GM12872 (cell line): ENCODE measurements around the gene H6PD.

ENCODE experiments used
- CTCF ChIP-seq: IDR thresholded peaks from 3 replicates; pipeline ENCODE4 v1.5.1; 2011; ENCODE audit warnings: low read depth, mild to moderate bottlenecking, low read length, moderate library complexity; ENCODE audit not compliant: insufficient read depth

The H6PD gene

GRCh38 chr1:9293241-9293532, 58.6 kb downstream of the H6PD start:
- no peak for TF ChIP-seq CTCF

- no peak for TF ChIP-seq CTCF
Measured at GRCh38 chr1:9293533-9294404, 59.2 kb downstream of the H6PD start.

- no peak for TF ChIP-seq CTCF
Measured at GRCh38 chr1:9294405-9294773, 59.8 kb downstream of the H6PD start.

GRCh38 chr1:9294910-9295636, 60.5 kb downstream of the H6PD start:
- peak; percentile 34; the same call in 1 of the 3 replicates for TF ChIP-seq CTCF

- TF ChIP-seq CTCF: no peak
Measured at GRCh38 chr1:9295884-9296283, 61.3 kb downstream of the H6PD start.

GRCh38 chr1:9296850-9297249, 62.3 kb downstream of the H6PD start:
- TF ChIP-seq CTCF: no peak

GRCh38 chr1:9297831-9298230, 63.3 kb downstream of the H6PD start:
- no peak for TF ChIP-seq CTCF
